ENCODE results near the gene RADIL. TPM values are rescaled to one million over a fixed set of nuclear protein-coding genes. Genes with fewer than 3 reads are reported as not detected.

RADIL gene
- total RNA-seq, 1 experiment from 2014 or later: 5.6 TPM

DNA sequence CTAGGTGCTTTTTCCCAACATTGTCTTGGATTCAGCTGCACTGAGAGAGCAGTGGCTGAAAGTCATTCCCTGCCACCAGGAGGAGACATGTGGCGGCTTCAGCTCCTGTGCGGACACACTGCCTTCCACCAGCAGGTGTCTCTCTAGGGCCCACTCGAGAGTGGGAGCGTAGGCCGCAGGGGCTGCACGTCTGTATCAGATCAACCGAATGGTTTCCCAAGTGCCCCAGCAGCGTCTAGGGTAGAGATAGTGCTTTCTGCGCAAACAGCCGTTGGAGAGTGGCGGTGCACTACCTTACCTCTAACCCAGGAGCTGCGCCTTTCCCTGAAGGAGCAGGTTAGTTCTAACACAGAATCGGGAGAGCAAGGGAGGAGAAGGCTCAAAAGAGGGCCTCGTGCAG, 53.3 kb downstream of the RADIL start:
- no peaks in the 10 kb centered on the region for H3K36me3 ChIP-seq (ENCODE audit: low read depth, low read length)
- H4K20me1 ChIP-seq (ENCODE audit: low read length): no peaks in the 10 kb centered on the region
- H3K4me3 ChIP-seq (ENCODE audit: low read length): no peak overlapping the region
- peak; percentile 84 for ATAC-seq
- POLR2A ChIA-PET (ENCODE audit: unreplicated experiment): no interaction called here
- peak; percentile 44 for DNase-seq
- H3K9ac ChIP-seq (ENCODE audit: low read length): no peak overlapping the region
- no TSS peak for BruUV-seq (replicated peaks)
- TF ChIP-seq, protein P1, sequence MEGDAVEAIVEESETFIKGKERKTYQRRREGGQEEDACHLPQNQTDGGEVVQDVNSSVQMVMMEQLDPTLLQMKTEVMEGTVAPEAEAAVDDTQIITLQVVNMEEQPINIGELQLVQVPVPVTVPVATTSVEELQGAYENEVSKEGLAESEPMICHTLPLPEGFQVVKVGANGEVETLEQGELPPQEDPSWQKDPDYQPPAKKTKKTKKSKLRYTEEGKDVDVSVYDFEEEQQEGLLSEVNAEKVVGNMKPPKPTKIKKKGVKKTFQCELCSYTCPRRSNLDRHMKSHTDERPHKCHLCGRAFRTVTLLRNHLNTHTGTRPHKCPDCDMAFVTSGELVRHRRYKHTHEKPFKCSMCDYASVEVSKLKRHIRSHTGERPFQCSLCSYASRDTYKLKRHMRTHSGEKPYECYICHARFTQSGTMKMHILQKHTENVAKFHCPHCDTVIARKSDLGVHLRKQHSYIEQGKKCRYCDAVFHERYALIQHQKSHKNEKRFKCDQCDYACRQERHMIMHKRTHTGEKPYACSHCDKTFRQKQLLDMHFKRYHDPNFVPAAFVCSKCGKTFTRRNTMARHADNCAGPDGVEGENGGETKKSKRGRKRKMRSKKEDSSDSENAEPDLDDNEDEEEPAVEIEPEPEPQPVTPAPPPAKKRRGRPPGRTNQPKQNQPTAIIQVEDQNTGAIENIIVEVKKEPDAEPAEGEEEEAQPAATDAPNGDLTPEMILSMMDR (conservative IDR thresholded peaks at IDR 0.05; ENCODE audit: low read depth, low read length): peak; percentile 83
- TF ChIP-seq EZH2phosphoT487 (IDR thresholded peaks at IDR 0.05; ENCODE audit: borderline replicate concordance, low read length): no peak
- CTCF ChIA-PET: interaction anchor here (0.5 kb wide), 1 partner anchor 106 kb away, joined by 3 read pairs; no protein-coding TSS in a partner anchor
- H3K27me3 ChIP-seq (ENCODE audit: low read length): no peaks in the 10 kb centered on the region
- no peaks in the 10 kb centered on the region for H3F3A ChIP-seq (ENCODE audit: low read length, unreplicated experiment)
- H3K27ac ChIP-seq (ENCODE audit: low read length): no peak overlapping the region
- no peaks in the 10 kb centered on the region for H3K9me2 ChIP-seq (replicated peaks; ENCODE audit: low read length)
- no peaks in the 10 kb centered on the region for H3K9me3 ChIP-seq (ENCODE audit: low read length)
- no peak overlapping the region for H2AFZ ChIP-seq (ENCODE audit: low read length)
- intact Hi-C loops (cut with micrococcal nuclease): no loop called here
- no peaks in the 10 kb centered on the region for H3K4me1 ChIP-seq (ENCODE audit: insufficient read depth, low read length)
- no peak overlapping the region for H3K4me2 ChIP-seq (ENCODE audit: low read length)
- H3K79me2 ChIP-seq (ENCODE audit: low read length): no peaks in the 10 kb centered on the region

DNA sequence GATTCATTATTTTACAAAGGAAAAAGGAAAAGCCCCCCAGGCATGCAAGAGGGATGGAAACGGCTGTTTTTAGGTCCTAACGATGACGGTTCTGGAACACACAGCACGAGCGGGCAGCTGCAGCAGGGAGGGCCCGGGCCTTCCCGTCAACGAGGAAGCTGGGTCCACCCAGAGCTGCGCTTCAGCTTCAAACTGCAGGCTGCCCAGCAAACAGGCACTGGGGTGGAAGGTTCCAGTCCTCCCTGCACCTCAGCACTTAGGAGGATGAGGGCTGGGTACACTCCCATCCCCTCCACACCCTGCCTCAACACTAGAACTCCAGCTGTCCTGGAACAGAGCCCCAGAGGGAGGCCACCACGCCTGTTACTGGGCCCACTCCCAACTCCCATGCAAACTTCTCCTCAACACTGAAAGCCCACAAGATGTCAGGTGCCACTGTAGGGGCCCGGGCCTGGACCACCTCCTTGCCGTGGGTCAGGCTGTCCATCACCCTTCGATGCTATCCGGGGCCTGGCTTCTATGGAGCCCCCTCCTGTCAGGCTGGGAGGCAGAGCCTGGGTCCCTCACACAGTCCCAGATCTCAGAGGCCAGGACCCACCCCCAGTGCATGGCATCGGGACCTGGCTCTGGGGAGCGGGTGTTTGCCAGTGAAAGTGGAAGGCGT, 54.7 kb downstream of the RADIL start:
- H3K4me2 ChIP-seq (ENCODE audit: low read length): no peak overlapping the region
- intact Hi-C loops (cut with micrococcal nuclease): no loop called here
- H3F3A ChIP-seq (ENCODE audit: low read length, unreplicated experiment): no peaks in the 10 kb centered on the region
- no peak for ATAC-seq
- no peaks in the 10 kb centered on the region for H3K27me3 ChIP-seq (ENCODE audit: low read length)
- no peaks in the 10 kb centered on the region for H3K9me3 ChIP-seq (ENCODE audit: low read length)
- H3K4me3 ChIP-seq (ENCODE audit: low read length): no peak overlapping the region
- H4K20me1 ChIP-seq (ENCODE audit: low read length): no peaks in the 10 kb centered on the region
- DNase-seq: no peak
- no peaks in the 10 kb centered on the region for H3K36me3 ChIP-seq (ENCODE audit: low read depth, low read length)
- TF ChIP-seq EZH2 (IDR thresholded peaks at IDR 0.05; ENCODE audit: low read length, unreplicated experiment): no peak
- TF ChIP-seq, protein P1 (conservative IDR thresholded peaks at IDR 0.05; ENCODE audit: low read depth, low read length): no peak
- TF ChIP-seq EZH2phosphoT487 (IDR thresholded peaks at IDR 0.05; ENCODE audit: borderline replicate concordance, low read length): no peak
- no peak overlapping the region for H2AFZ ChIP-seq (ENCODE audit: low read length)
- BruUV-seq (replicated peaks): no TSS peak
- H3K4me1 ChIP-seq (ENCODE audit: insufficient read depth, low read length): no peaks in the 10 kb centered on the region
- ChIA-PET CTCF (no interaction called here), POLR2A (ENCODE audit: unreplicated experiment) (no interaction called here)
- H3K27ac ChIP-seq (ENCODE audit: low read length): no peak overlapping the region
- H3K9ac ChIP-seq (ENCODE audit: low read length): no peak overlapping the region
- no peaks in the 10 kb centered on the region for H3K79me2 ChIP-seq (ENCODE audit: low read length)
- no peaks in the 10 kb centered on the region for H3K9me2 ChIP-seq (replicated peaks; ENCODE audit: low read length)

DNA sequence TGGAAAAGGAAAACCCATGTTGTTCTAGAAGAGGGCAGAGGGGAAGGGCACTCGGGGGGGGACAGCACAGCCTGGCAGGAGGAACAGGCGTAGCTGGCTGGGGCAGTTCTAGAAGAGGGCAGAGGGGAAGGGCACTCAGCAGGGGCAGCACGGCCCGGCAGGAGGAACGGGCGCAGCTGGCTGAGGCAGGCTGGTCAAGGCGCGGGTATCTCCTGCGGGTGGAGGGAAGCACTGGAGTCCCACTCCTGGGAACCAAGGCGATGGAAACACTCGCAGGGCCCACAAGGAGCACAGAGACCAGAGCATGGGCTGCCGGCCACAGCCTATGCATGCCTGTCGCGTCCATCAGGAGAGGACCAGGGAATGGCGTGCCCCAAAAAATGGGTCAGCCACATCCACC, 58.4 kb downstream of the RADIL start:
- no peaks in the 10 kb centered on the region for H3K9me2 ChIP-seq (replicated peaks; ENCODE audit: low read length)
- no peaks in the 10 kb centered on the region for H3K9me3 ChIP-seq (ENCODE audit: low read length)
- no peak overlapping the region for H3K27ac ChIP-seq (ENCODE audit: low read length)
- no peak for DNase-seq
- CTCF ChIA-PET: no interaction called here
- no peaks in the 10 kb centered on the region for H3K36me3 ChIP-seq (ENCODE audit: low read depth, low read length)
- intact Hi-C loops (cut with micrococcal nuclease): no loop called here
- H3K27me3 ChIP-seq (ENCODE audit: low read length): no peaks in the 10 kb centered on the region
- no peaks in the 10 kb centered on the region for H3K4me1 ChIP-seq (ENCODE audit: insufficient read depth, low read length)
- H2AFZ ChIP-seq (ENCODE audit: low read length): no peak overlapping the region
- H3F3A ChIP-seq (ENCODE audit: low read length, unreplicated experiment): no peaks in the 10 kb centered on the region
- no peaks in the 10 kb centered on the region for H4K20me1 ChIP-seq (ENCODE audit: low read length)
- ATAC-seq: no peak
- no TSS peak for BruUV-seq (replicated peaks)
- H3K9ac ChIP-seq (ENCODE audit: low read length): no peak overlapping the region
- H3K4me2 ChIP-seq (ENCODE audit: low read length): no peak overlapping the region
- POLR2A ChIA-PET (ENCODE audit: unreplicated experiment): no interaction called here
- TF ChIP-seq, protein P1 (conservative IDR thresholded peaks at IDR 0.05; ENCODE audit: low read depth, low read length): no peak
- TF ChIP-seq EZH2phosphoT487 (IDR thresholded peaks at IDR 0.05; ENCODE audit: borderline replicate concordance, low read length): no peak
- TF ChIP-seq EZH2 (IDR thresholded peaks at IDR 0.05; ENCODE audit: low read length, unreplicated experiment): no peak
- H3K79me2 ChIP-seq (ENCODE audit: low read length): no peaks in the 10 kb centered on the region
- no peak overlapping the region for H3K4me3 ChIP-seq (ENCODE audit: low read length)

Data from PC-3 (cell line).